HG03135 (cell line): ENCODE data around the gene EHHADH.

ENCODE experiments used
- ATAC-seq: cut with Tn5 transposase; IDR thresholded peaks from one replicate; pipeline ENCODE4 v1.9.1; 2021; ENCODE audit warnings: mild to moderate bottlenecking, moderate library complexity; ENCODE audit not compliant: unreplicated experiment

Gene EHHADH

GRCh38 chr3:185199671-185200070 lies 54.2 kb downstream of the EHHADH start:
- ATAC-seq: no peak

GRCh38 chr3:185199206-185199605 lies 54.6 kb downstream of the EHHADH start:
- no peak for ATAC-seq

GRCh38 chr3:185197068-185197467 lies 56.8 kb downstream of the EHHADH start:
- no peak for ATAC-seq

GRCh38 chr3:185195652-185196051 lies 58.2 kb downstream of the EHHADH start:
- no peak for ATAC-seq

- ATAC-seq: no peak
Measured at GRCh38 chr3:185188816-185189215, 65.0 kb downstream of the EHHADH start.

GRCh38 chr3:185187391-185187790 lies 66.5 kb downstream of the EHHADH start:
- ATAC-seq: no peak

GRCh38 chr3:185176750-185177359 lies 77.0 kb downstream of the EHHADH start:
- no peak for ATAC-seq

- peak; percentile 71 for ATAC-seq
Measured at GRCh38 chr3:185175370-185175987, 78.4 kb downstream of the EHHADH start.

- ATAC-seq: no peak
Measured at GRCh38 chr3:185172086-185173049, 81.5 kb downstream of the EHHADH start.

GRCh38 chr3:185164428-185165217 lies 89.2 kb downstream of the EHHADH start:
- ATAC-seq: no peak

- ATAC-seq: no peak
Measured at GRCh38 chr3:185162634-185163033, 91.2 kb downstream of the EHHADH start.

- ATAC-seq: no peak
Measured at GRCh38 chr3:185161761-185162160, 92.1 kb downstream of the EHHADH start.

- ATAC-seq: no peak
Measured at GRCh38 chr3:185157347-185157746, 96.5 kb downstream of the EHHADH start.

GRCh38 chr3:185155678-185156077 lies 98.2 kb downstream of the EHHADH start:
- no peak for ATAC-seq

- ATAC-seq: no peak
Measured at GRCh38 chr3:185153861-185154629, 99.8 kb downstream of the EHHADH start.

GRCh38 chr3:185153171-185153771 lies 100.6 kb downstream of the EHHADH start:
- no peak for ATAC-seq

GRCh38 chr3:185152410-185153170 lies 101.3 kb downstream of the EHHADH start, which contains the start of gene C3orf70:
C3orf70 (minus strand) TSS chr3:185153060; CDS start chr3:185152823, 237 bp downstream.
- ATAC-seq: peak; percentile 48

- ATAC-seq: no peak
Measured at GRCh38 chr3:185151964-185152409, 101.9 kb downstream of the EHHADH start.
